Heart left ventricle (tissue), 16 donors: ENCODE measurements around the gene GALNT9. TPM values are rescaled to one million over a fixed set of nuclear protein-coding genes. Genes with fewer than 3 reads are reported as not detected.

Source experiments
- ATAC-seq, 4 donors: fragments of 200-7000 bp; cut with Tn5 transposase; one replicate each; pipeline ENCODE4 v1.9.1; 2020 to 2022; ENCODE audit warnings: moderate library complexity in 4 of 4, mild to moderate bottlenecking in 3 of 4, moderate number of reproducible peaks in 1 of 4
- DNase-seq, 5 donors: peaks; one replicate each; pipeline ENCODE4 v3.0.0-alpha.2; 2020
- H3K27ac ChIP-seq, 12 donors: fragments of 200-600 bp; sonication (generic) in 4 of 12; one replicate each; pipeline versions ENCODE4 v1.5.0 to v1.8.0; 2016 to 2022; ENCODE audit warnings: mild to moderate bottlenecking in 2 of 12
- H3K27me3 ChIP-seq, 9 donors: fragments of 200-600 bp; sonication (generic) in 2 of 9; one replicate each; pipeline versions ENCODE4 v1.5.1 to v1.8.0; 2016 to 2022; ENCODE audit warnings: mild to moderate bottlenecking in 3 of 9
- H3K36me3 ChIP-seq, 9 donors: fragments of 200-600 bp; sonication (generic) in 2 of 9; one replicate each; pipeline versions ENCODE4 v1.5.0 to v1.8.0; 2018 to 2022; ENCODE audit warnings: mild to moderate bottlenecking in 2 of 9
- H3K4me1 ChIP-seq, 12 donors: fragments of 200-600 bp; sonication (generic) in 4 of 12; one replicate each; pipeline versions ENCODE4 v1.5.0 to v1.8.0; 2016 to 2022; ENCODE audit warnings: mild to moderate bottlenecking in 3 of 12
- H3K4me3 ChIP-seq, 12 donors: fragments of 200-600 bp; sonication (generic) in 4 of 12; one replicate each; pipeline versions ENCODE4 v1.5.0 to v1.8.0; 2017 to 2022; ENCODE audit warnings: mild to moderate bottlenecking in 9 of 12, moderate library complexity in 4 of 12
- H3K9me3 ChIP-seq, 12 donors: fragments of 200-600 bp; sonication (generic) in 4 of 12; one replicate each; pipeline versions ENCODE4 v1.5.0 to v1.8.0; 2016 to 2022; ENCODE audit warnings: mild to moderate bottlenecking in 1 of 12
- POLR2A ChIP-seq, 2 donors: fragments of 450-650 bp; IDR thresholded peaks; one replicate each; pipeline ENCODE4 v1.6.1; 2017; ENCODE audit warnings: antibody characterized with exemption in 2 of 2, mild to moderate bottlenecking in 2 of 2, moderate library complexity in 2 of 2
- WGBS, 4 donors: extraction: QIAGEN DNeasy Blood & Tissue Kit in 2 of 4; methylation state at CpG; one replicate each; pipeline versions ENCODE4 v1.1.5 to v1.1.7; 2013 to 2018; 5-methylcytosine and 5-hydroxymethylcytosine counted together
- intact Hi-C, 10 donors: fragments of 100-400 bp; cut with DNase I; formaldehyde crosslinking; loops; one replicate each; pipeline versions ENCODE4 v1.11.1 to v1.14.2; 2022
- polyA plus RNA-seq, 2 donors: library from polyadenylated mRNA; stranded (reverse); fragments of 200-250 nt; gene quantifications; one replicate each; pipeline ENCODE4 v1.2.3, GENCODE V29; 2013
- total RNA-seq, 9 donors: library from RNA; depleted of rRNA in 2 of 9; stranded (reverse); fragments of >200 nt in 2 of 9; fragmentation: NEBNext Ultra II Directional in 3 of 9; extraction: Animal tissue kit (Norgen Biotek cat#: 25700) in 3 of 9; gene quantifications; one replicate each; pipeline versions ENCODE4 v1.1.0 to v1.2.4, GENCODE V29; 2016 to 2023
- TF ChIP-seq, protein P1 (sequence below), 12 donors: fragments of 200-600 bp; sonication (generic) in 4 of 12; IDR thresholded peaks; one replicate each; pipeline versions ENCODE4 v1.5.0 to v1.8.0; 2018 to 2022; ENCODE audit warnings: antibody characterized with exemption in 12 of 12, mild to moderate bottlenecking in 5 of 12
- donor health status: ischemic (EF 13 %, LVEDD 7.1; RV severe dilation, severe dysfunction).
- donor health status: healthy with polysubstance abuse.
- donor health status: DM: no; HTN: yes; CAD: no.
- donor health status: DM: no; HTN: no; CAD: no.
- donor health status: ischemic (EF 25% LVEDD 6.9; RV normal size, moderate dysfunction).
- donor health status: ischemic (EF 25% LVEDD 5.7; RV mildly dilated, moderate dysfunction).
- donor health status: healthy.
- donor health status: DM: yes; HTN: yes; CAD: no.
- donor health status: ischemic (EF 35%, LVEDD 5.7; RV mildly dilated, moderate dysfunction).
- donor health status: nonischemic (EF 11% LVEDD 7.7; RV severe dilation, severe dysfunction).
- donor health status: DM: yes; HTN: yes; CAD: no.
- donor health status: PGD.
- donor health status: ischemic (EF 29% LVEDD 5.4; RV normal size, mild dysfunction).
- donor health status: nonischemic (EF 23%, LVEDD 6.1; RV moderate dilation, normal function).

The GALNT9 gene
- total and polyA plus RNA-seq, 11 donors = 10.3 TPM; not detected in 10

DNA sequence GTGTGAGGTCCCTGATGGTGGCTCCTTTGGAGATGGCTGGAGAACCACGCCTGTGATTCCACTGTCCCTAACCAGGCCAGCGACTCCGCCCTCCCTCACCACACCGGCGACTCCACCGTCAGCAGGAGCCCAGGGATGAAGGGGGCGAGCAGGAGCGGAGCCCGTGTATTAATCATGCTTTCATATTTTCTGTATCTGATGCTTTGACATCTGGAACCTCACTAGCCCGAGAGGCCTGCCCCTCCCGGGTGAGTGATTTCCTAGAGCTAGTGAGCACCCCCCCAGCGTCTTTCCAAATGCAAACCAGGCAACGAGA, 115.3 kb downstream of the GALNT9 start:
- H3K9me3 ChIP-seq = no peaks in the 10 kb centered on the region
- no peak for TF ChIP-seq POLR2A (IDR thresholded peaks at IDR 0.05)
- TF ChIP-seq, protein P1, sequence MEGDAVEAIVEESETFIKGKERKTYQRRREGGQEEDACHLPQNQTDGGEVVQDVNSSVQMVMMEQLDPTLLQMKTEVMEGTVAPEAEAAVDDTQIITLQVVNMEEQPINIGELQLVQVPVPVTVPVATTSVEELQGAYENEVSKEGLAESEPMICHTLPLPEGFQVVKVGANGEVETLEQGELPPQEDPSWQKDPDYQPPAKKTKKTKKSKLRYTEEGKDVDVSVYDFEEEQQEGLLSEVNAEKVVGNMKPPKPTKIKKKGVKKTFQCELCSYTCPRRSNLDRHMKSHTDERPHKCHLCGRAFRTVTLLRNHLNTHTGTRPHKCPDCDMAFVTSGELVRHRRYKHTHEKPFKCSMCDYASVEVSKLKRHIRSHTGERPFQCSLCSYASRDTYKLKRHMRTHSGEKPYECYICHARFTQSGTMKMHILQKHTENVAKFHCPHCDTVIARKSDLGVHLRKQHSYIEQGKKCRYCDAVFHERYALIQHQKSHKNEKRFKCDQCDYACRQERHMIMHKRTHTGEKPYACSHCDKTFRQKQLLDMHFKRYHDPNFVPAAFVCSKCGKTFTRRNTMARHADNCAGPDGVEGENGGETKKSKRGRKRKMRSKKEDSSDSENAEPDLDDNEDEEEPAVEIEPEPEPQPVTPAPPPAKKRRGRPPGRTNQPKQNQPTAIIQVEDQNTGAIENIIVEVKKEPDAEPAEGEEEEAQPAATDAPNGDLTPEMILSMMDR (IDR thresholded peaks at IDR 0.05) = no peak
- DNase-seq (peak in 1 of 5 donors; percentile 39), ATAC-seq (no peak)
- intact Hi-C loops = no loop called here
- H3K4me3 ChIP-seq = no peak overlapping the region
- peaks cover 0 to 22% (median 0%) of the 10 kb centered on the region in 9 donors for H3K27me3 ChIP-seq
- no peak overlapping the region for H3K27ac ChIP-seq
- H3K36me3 ChIP-seq = no peaks in the 10 kb centered on the region
- WGBS, 4 donors = 78 to 84% (median 81%) methylated on average over 13 of the region's 13 CpGs
- no peaks in the 10 kb centered on the region for H3K4me1 ChIP-seq

DNA sequence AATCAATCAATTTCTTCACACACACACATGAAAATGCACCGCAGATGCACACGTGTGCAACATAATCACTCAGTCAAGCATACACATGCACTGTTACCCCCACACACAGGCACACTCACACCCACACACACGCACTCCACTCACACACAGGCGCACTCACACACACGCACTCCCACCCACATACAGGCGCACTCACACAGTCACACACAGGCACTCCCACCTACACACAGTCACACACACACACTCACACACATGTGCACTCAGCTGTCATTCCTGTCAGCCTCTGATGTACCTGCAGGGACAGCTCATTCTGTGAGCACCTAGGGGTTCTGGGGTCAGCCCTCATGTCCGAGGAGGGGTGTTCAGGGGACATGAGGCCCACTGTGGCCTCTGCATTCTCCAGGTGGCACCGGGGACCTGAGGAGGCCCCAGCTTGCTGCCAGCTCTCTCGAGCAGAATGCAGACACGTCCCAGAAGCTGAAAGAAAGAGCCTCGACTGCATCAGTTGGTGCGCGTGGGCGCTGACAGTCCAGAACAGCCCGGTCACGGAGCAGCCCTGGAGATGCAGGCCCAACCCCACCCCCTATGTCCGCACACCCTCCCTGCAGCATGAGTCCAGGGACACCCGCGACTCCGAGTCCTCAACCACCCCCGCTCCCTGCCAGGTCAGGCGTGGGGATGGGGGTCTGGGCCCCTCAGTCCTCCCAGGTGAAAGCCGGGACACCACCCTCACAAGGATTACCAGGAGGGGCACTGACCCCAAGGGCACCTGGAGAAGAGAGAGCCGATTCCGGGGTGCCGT, 115.8 kb downstream of the GALNT9 start:
- DNase-seq = peak in 1 of 5 donors; percentile 41
- no peaks in the 10 kb centered on the region for H3K4me1 ChIP-seq
- 84 to 88% (median 86%) methylated on average over 22 to 26 of the region's 26 CpGs for WGBS, 4 donors
- no peaks in the 10 kb centered on the region for H3K36me3 ChIP-seq
- TF ChIP-seq POLR2A (IDR thresholded peaks at IDR 0.05) = no peak
- TF ChIP-seq, protein P1 (IDR thresholded peaks at IDR 0.05) = no peak
- H3K27me3 ChIP-seq = peaks cover 0 to 17% (median 0%) of the 10 kb centered on the region in 9 donors
- no peak overlapping the region for H3K27ac ChIP-seq
- H3K4me3 ChIP-seq = no peak overlapping the region
- H3K9me3 ChIP-seq = peaks cover 0 to 2% (median 0%) of the 10 kb centered on the region in 12 donors
- intact Hi-C loops = no loop called here
- ATAC-seq = peak in 1 of 4 donors; percentile 27

DNA sequence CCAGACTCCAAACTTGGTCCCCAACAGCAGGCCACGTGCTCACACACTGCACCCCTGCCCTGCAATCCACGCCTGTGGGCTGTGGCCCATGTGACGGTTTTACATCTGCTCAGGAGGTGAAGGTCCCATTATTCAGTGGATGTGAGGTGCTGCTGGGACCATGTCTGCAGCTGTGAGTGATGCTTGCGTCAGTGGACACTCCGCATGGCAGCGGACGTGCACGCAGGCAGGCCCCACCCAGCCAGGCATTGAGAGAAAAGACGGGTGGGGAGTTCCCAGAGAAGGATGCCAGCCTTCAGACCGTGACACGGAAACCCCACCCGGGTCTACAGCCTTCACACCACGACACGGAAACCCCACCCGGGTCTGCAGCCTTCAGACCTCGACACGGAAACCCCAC, 117.6 kb downstream of the GALNT9 start:
- Histone ChIP-seq H3K9me3 (peaks cover 0 to 7% (median 0%) of the 10 kb centered on the region in 12 donors), H3K4me1 (no peaks in the 10 kb centered on the region), H3K27ac (no peak overlapping the region), H3K4me3 (no peak overlapping the region), H3K36me3 (no peaks in the 10 kb centered on the region), H3K27me3 (peaks cover 0 to 22% (median under 1%) of the 10 kb centered on the region in 9 donors)
- WGBS, 4 donors = 88 to 94% (median 89%) methylated on average over 14 to 17 of the region's 17 CpGs
- DNase-seq (peak in 1 of 5 donors; percentile 26), ATAC-seq (no peak)
- intact Hi-C loops = no loop called here
- TF ChIP-seq POLR2A (IDR thresholded peaks at IDR 0.05) = no peak
- TF ChIP-seq, protein P1 (IDR thresholded peaks at IDR 0.05) = no peak

DNA sequence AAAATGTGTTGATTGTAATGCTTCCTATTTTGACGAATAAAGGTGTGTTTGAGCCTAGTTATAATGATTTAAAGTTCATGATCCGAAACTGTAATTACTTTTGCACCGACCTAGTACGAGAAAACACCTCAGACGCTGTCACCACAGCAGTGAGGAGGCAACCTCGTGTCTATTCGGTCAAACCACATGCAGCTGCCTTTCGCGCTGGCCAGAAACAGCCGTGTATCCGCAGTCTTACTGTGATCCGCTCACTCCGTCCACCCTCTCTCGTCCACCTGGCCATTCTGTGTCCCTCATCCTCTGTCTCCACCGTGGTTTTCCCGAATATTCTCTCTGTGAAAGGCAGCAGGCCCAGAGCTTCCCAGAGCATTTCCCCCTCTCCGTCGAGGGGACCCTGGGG, 118.1 kb downstream of the GALNT9 start:
- no peaks in the 10 kb centered on the region for H3K36me3 ChIP-seq
- ATAC-seq (no peak), DNase-seq (no peak)
- H3K27ac ChIP-seq = no peak overlapping the region
- TF ChIP-seq, protein P1 (IDR thresholded peaks at IDR 0.05) = no peak
- no peak for TF ChIP-seq POLR2A (IDR thresholded peaks at IDR 0.05)
- WGBS, 4 donors = 88 to 93% (median 91%) methylated on average over 18 of the region's 18 CpGs
- H3K4me1 ChIP-seq = no peaks in the 10 kb centered on the region
- no peak overlapping the region for H3K4me3 ChIP-seq
- H3K27me3 ChIP-seq = peaks cover 0 to 26% (median 4%) of the 10 kb centered on the region in 9 donors
- peaks cover 0 to 7% (median 0%) of the 10 kb centered on the region in 12 donors for H3K9me3 ChIP-seq
- intact Hi-C loops = no loop called here
